DOHH2 (cell line): ENCODE data around the gene CLTCL1.
A peak's percentile ranks its signal among the peaks of the same experiment; 100 is the strongest.

Experiments used
- H3F3A ChIP-seq: fragments of 200-600 bp; sonication (generic), shearing (Covaris generic); 2 replicates; pipeline ENCODE4 v1.6.0; 2016; ENCODE audit warnings: antibody characterized with exemption, mild to moderate bottlenecking; ENCODE audit not compliant: control insufficient read depth, insufficient read depth
- H3K27ac ChIP-seq: fragments of 200-600 bp; sonication (generic); 2 replicates; pipeline ENCODE4 v1.5.1; 2014; ENCODE audit warnings: low read depth, mild to moderate bottlenecking, low read length, moderate library complexity
- H3K27me3 ChIP-seq: fragments of 200-600 bp; sonication (generic); 2 replicates; pipeline ENCODE4 v1.6.1; 2014; ENCODE audit warnings: mild to moderate bottlenecking, low read length, mixed read lengths; ENCODE audit not compliant: control insufficient read depth
- H3K36me3 ChIP-seq: fragments of 200-600 bp; sonication (generic); 2 replicates; pipeline ENCODE4 v1.6.1; 2014; ENCODE audit warnings: mild to moderate bottlenecking, low read length, moderate library complexity, mixed read lengths; ENCODE audit not compliant: control insufficient read depth
- H3K4me1 ChIP-seq: fragments of 200-600 bp; sonication (generic); 2 replicates; pipeline ENCODE4 v1.6.1; 2014; ENCODE audit warnings: mild to moderate bottlenecking, low read length, mixed read lengths; ENCODE audit not compliant: control insufficient read depth
- H3K4me2 ChIP-seq: fragments of 200-600 bp; sonication (generic); 2 replicates; pipeline ENCODE4 v1.6.0; 2014; ENCODE audit warnings: mild to moderate bottlenecking, low read length, moderate library complexity
- H3K4me3 ChIP-seq: fragments of 200-600 bp; sonication (generic); 2 replicates; pipeline ENCODE4 v1.5.1; 2014; ENCODE audit warnings: mild to moderate bottlenecking, low read length, mixed read lengths
- H3K79me2 ChIP-seq: fragments of 200-600 bp; sonication (generic); 2 replicates; pipeline ENCODE4 v1.6.1; 2014; ENCODE audit warnings: mild to moderate bottlenecking, low read length, mixed read lengths; ENCODE audit not compliant: control insufficient read depth
- H3K9me2 ChIP-seq: fragments of 200-600 bp; sonication (generic); replicated peaks from 2 replicates; pipeline ENCODE4 v1.6.1; 2014; ENCODE audit warnings: mild to moderate bottlenecking, low read length, mixed read lengths; ENCODE audit not compliant: control insufficient read depth
- H3K9me3 ChIP-seq: fragments of 200-600 bp; sonication (generic); 2 replicates; pipeline ENCODE4 v1.6.1; 2014; ENCODE audit warnings: antibody characterized with exemption, low read length, mixed read lengths; ENCODE audit not compliant: control insufficient read depth, insufficient read depth
- H4K20me1 ChIP-seq: fragments of 200-600 bp; sonication (generic); 2 replicates; pipeline ENCODE4 v1.6.0; 2014; ENCODE audit warnings: low read depth, mild to moderate bottlenecking, antibody characterized with exemption, low read length, moderate library complexity; ENCODE audit not compliant: control insufficient read depth, insufficient read depth
- EZH2phosphoT487 ChIP-seq: fragments of 200-600 bp; sonication (generic); IDR thresholded peaks from 2 replicates; pipeline ENCODE4 v1.6.1; 2017; ENCODE audit warnings: borderline replicate concordance, mild to moderate bottlenecking, antibody characterized with exemption, low read length, moderate library complexity, mixed read lengths
- TF ChIP-seq, protein P1 (sequence below): fragments of 200-600 bp; sonication (generic); IDR thresholded peaks from one replicate; pipeline ENCODE4 v1.5.1; 2014; ENCODE audit warnings: antibody characterized with exemption, mild to moderate bottlenecking, low read depth, low read length; ENCODE audit not compliant: poor library complexity, severe bottlenecking

Gene CLTCL1

GRCh38 chr22:19291580-19292457 lies at the start of gene CLTCL1:
CLTCL1 (minus strand) TSS chr22:19291719; CDS start chr22:19291641, 78 bp downstream.
- peak within 1 kb of the TSS; percentile 92 for H3K4me2 ChIP-seq
- no peaks in the 10 kb centered on the region for H3K9me3 ChIP-seq
- peak within 1 kb of the TSS; percentile 96 for H3K4me3 ChIP-seq
- no peaks in the 10 kb centered on the region for H3F3A ChIP-seq
- no peaks in the 10 kb centered on the region for H4K20me1 ChIP-seq
- H3K27ac ChIP-seq = peak within 1 kb of the TSS; percentile 17; the same call in 1 of the 2 replicates
- H3K9me2 ChIP-seq = no peaks in the 10 kb centered on the region
- TF ChIP-seq, protein P1, sequence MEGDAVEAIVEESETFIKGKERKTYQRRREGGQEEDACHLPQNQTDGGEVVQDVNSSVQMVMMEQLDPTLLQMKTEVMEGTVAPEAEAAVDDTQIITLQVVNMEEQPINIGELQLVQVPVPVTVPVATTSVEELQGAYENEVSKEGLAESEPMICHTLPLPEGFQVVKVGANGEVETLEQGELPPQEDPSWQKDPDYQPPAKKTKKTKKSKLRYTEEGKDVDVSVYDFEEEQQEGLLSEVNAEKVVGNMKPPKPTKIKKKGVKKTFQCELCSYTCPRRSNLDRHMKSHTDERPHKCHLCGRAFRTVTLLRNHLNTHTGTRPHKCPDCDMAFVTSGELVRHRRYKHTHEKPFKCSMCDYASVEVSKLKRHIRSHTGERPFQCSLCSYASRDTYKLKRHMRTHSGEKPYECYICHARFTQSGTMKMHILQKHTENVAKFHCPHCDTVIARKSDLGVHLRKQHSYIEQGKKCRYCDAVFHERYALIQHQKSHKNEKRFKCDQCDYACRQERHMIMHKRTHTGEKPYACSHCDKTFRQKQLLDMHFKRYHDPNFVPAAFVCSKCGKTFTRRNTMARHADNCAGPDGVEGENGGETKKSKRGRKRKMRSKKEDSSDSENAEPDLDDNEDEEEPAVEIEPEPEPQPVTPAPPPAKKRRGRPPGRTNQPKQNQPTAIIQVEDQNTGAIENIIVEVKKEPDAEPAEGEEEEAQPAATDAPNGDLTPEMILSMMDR = no peak
- TF ChIP-seq EZH2phosphoT487 = no peak
- H3K36me3 ChIP-seq = no peaks in the 10 kb centered on the region
- peaks cover 10% of the 10 kb centered on the region for H3K79me2 ChIP-seq
- peaks cover 19% of the 10 kb centered on the region for H3K4me1 ChIP-seq
- H3K27me3 ChIP-seq = peaks cover 40% of the 10 kb centered on the region

DNA sequence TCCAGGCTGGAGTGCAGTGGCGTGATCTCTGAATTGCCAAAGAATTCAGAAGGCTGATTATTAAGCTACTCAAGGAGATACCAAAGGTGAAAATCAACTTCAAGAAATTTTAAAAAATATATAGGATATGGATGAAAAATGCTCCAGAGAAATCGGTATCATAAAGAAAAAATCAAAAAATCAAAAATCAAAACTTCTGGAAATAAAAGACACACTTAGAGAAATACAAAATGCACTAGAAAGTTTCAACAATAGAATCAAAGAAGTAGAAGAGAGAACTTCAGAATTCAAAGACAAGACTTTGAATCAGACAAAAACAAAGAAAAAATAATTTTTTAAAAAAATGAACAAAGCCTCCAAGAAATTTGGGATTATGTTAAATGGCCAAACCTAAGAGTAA lies 45.6 kb upstream of the CLTCL1 start:
- Histone ChIP-seq H3K27me3 (no peaks in the 10 kb centered on the region), H3K36me3 (peaks cover 83% of the 10 kb centered on the region), H3K79me2 (peaks cover 15% of the 10 kb centered on the region), H3K9me3 (no peaks in the 10 kb centered on the region), H3K4me1 (no peaks in the 10 kb centered on the region), H4K20me1 (no peaks in the 10 kb centered on the region), H3K9me2 (no peaks in the 10 kb centered on the region), H3K4me3 (no peak overlapping the region), H3K27ac (no peak overlapping the region), H3K4me2 (no peak overlapping the region), H3F3A (0 out of 2 replicates have a peak, but pooled peaks cover 3% of the 10 kb centered on the region)
- TF ChIP-seq, protein P1 = no peak
- no peak for TF ChIP-seq EZH2phosphoT487

DNA sequence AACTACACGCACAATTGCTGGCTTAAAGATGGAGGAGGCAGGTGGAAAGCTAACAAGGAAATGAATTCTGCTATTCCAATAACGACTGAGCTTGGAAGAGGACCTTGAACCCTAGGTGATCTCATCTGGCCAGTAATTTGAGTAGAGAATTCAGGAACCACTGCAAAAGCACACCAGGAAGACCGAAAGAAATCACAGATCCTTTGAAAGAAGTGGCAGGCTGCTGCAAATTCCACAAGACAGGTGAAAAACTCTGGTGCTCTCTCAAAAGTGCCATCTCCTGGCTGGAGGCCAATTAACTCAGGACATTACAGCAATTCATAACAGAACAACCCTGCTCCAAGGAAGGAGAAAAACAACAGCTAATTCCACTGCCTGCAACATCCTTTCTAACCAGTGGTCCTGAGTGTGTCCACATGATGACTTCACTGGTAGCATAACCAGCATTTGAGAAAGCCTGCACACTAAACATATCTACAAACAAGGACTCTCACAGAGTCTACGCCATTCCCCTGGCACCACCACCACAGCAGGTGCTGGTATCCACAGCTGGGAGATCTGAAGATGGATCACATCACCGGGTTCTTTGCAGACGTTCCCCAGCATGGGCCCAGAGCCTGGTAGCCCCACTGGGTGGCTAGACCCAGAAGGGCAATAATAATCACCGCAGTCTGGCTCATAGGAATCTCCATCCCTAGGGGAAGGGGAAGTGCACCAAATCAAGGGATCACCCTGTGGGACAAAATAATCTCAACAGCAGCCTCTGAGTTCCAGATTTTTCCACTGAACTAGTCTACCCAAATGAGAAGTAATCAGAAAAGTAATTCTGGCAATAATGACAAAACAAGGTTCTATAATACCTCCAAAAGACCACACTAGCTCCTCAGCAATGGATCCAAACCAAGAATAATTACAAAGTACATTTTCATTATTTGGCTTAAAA lies 44.9 kb upstream of the CLTCL1 start:
- Histone ChIP-seq H3K4me3 (no peak overlapping the region), H3K27me3 (no peaks in the 10 kb centered on the region), H3K9me3 (no peaks in the 10 kb centered on the region), H3K4me2 (no peak overlapping the region), H4K20me1 (no peaks in the 10 kb centered on the region), H3F3A (0 out of 2 replicates have a peak, but pooled peaks cover 3% of the 10 kb centered on the region), H3K79me2 (peaks cover 15% of the 10 kb centered on the region), H3K9me2 (no peaks in the 10 kb centered on the region), H3K27ac (no peak overlapping the region), H3K4me1 (no peaks in the 10 kb centered on the region), H3K36me3 (peaks cover 87% of the 10 kb centered on the region)
- TF ChIP-seq, protein P1 = no peak
- no peak for TF ChIP-seq EZH2phosphoT487
